ENCODE measurements around the gene KCNH4. TPM values are rescaled to one million over a fixed set of nuclear protein-coding genes. Genes with fewer than 3 reads are reported as not detected.
A peak's percentile ranks its signal among the peaks of the same experiment; 100 is the strongest.

KCNH4 gene
- total RNA-seq, 1 donor from 2014 or later: not detected

DNA sequence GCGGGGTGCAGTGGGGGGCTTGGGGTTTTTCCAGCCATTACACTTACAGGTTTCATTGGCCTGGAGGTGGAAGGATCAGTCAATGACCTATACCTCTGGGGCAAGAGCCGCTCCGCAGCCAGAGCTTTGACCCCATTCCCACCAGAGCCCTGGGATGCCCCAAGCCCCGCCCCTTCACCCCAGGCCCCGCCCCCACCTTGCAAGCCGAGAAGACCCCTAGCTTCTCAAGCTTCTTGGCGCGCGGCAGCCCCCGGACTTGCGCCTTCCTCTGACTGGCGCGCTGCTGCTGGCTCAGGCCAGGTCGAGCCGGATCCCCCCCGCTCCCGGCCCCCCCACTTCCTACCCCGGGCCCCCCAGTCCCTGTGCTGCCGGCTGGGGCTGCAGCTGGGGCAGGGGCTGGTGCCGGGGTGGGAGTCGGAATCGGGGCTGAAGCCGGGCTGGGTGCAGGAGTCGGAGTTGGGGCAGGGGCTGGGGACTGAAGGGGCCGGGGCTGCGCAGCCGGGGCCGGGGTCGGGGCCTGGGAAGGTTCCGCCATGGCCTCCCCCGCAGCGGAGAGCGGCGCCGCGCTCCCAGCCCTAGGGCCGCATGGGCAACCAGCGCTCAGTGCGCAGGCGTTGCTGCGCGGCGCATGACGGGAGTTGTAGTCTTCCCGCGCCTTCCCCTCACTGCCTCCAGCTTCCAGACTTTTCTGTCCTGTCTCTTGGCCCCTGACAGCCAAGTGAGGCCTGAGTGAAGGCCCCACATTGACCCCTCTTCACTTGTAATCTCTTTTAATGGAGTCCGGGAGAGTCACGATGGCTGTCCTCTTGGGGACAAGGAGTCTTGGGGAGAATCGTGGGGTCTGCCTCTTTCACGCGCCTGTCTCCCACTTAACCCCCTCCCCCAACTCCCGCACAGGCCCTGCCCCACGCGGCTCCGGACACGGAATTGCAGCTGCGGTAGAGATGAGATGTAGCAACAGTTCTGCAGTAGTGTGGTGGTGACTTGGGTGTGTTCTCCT is 59.9 kb downstream of the KCNH4 start, which contains the start of gene KAT2A:
Gene KAT2A, minus strand, starts transcription at position 598 of the 1,000 bp plus-strand sequence. Its CDS starts 63 bp downstream, at position 535.
- no peaks in the 10 kb centered on the region for H3K27me3 ChIP-seq (ENCODE audit: control insufficient read depth, insufficient read depth, low read length)
- peaks cover 2% of the 10 kb centered on the region for H3K36me3 ChIP-seq (ENCODE audit: control insufficient read depth, insufficient read depth, low read length)
- DNase-seq (ENCODE audit: low read depth): no peak
- peak within 1 kb of the TSS; percentile 68 for H3K4me3 ChIP-seq (ENCODE audit: low read depth, low read length)
- no peak for TF ChIP-seq CTCF (IDR thresholded peaks at IDR 0.05; ENCODE audit: insufficient read depth, low read length, poor library complexity, severe bottlenecking)

GRCh38 chr17:42120161-42120769 is 60.7 kb downstream of the KCNH4 start:
- no peak for DNase-seq (ENCODE audit: low read depth)
- Histone ChIP-seq H3K36me3 (ENCODE audit: control insufficient read depth, insufficient read depth, low read length) (no peaks in the 10 kb centered on the region), H3K4me3 (ENCODE audit: low read depth, low read length) (peak overlapping the region; percentile 68), H3K27me3 (ENCODE audit: control insufficient read depth, insufficient read depth, low read length) (no peaks in the 10 kb centered on the region)
- TF ChIP-seq CTCF (IDR thresholded peaks at IDR 0.05; ENCODE audit: insufficient read depth, low read length, poor library complexity, severe bottlenecking): no peak

DNA sequence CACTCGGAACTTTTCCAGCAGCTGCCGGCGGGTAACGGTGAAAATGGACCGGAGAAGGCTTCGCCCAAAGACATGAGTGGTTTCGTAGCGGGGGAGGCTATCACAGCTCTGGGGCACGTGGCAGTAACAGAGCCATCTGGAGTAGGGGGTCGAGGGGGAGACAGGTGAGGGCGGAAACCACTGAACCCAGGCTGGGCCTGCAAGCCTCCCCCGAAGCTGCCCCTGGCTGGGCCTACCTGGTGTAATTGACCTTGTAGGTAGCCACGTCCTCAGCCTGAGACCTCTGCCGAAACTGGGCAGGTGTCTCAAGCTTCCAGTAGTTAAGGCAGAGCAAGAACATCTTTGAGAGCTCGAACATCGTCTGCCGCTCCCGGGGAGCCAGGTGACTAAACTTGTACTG is 61.6 kb downstream of the KCNH4 start:
- H3K4me3 ChIP-seq (ENCODE audit: low read depth, low read length): no peak overlapping the region
- H3K36me3 ChIP-seq (ENCODE audit: control insufficient read depth, insufficient read depth, low read length): no peaks in the 10 kb centered on the region
- no peak for DNase-seq (ENCODE audit: low read depth)
- H3K27me3 ChIP-seq (ENCODE audit: control insufficient read depth, insufficient read depth, low read length): no peaks in the 10 kb centered on the region
- no peak for TF ChIP-seq CTCF (IDR thresholded peaks at IDR 0.05; ENCODE audit: insufficient read depth, low read length, poor library complexity, severe bottlenecking)

DNA sequence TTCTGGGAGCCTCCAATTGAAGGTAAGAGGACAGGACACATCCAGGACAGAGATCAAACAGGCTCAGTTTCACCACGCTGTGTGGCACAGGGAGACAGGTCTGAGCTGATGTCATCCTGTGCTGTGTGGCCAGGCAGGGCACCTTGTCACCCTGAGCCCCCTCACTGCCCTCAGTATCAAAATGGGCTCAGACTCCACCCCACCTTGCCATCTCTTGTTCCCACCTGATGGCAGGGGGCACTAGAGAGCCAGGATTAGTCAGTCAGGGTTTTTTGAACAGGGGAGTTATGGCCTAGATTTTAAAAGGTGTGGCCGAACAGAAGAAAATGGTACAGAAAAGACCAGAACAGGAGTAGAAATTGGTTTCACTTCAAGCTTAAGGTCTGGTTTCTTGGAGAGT is 62.4 kb downstream of the KCNH4 start:
- H3K36me3 ChIP-seq (ENCODE audit: control insufficient read depth, insufficient read depth, low read length): no peaks in the 10 kb centered on the region
- DNase-seq (ENCODE audit: low read depth): no peak

DNA sequence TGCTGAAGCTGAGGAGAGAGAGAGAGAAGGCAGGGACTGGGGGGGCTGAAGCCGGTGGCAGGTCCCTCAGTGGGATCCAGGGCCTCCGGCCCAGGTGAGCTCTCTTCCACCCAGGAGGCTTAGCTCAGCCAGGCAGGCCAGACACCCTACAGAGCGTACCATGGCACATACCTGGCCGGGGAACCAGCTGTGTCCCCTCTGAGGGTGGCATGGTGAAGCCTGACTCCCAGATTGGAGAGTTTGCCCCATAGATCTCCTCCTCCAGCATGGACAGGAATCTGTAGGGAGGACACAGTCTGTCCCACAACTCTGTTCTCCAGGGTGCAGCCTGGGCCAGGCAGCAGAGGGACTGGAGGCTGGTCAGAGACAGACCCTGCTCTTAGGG is 62.8 kb downstream of the KCNH4 start:
- no peak for DNase-seq (ENCODE audit: low read depth)
- Histone ChIP-seq H3K27me3 (ENCODE audit: control insufficient read depth, insufficient read depth, low read length) (no peaks in the 10 kb centered on the region), H3K36me3 (ENCODE audit: control insufficient read depth, insufficient read depth, low read length) (no peaks in the 10 kb centered on the region), H3K4me3 (ENCODE audit: low read depth, low read length) (no peak overlapping the region)
- no peak for TF ChIP-seq CTCF (IDR thresholded peaks at IDR 0.05; ENCODE audit: insufficient read depth, low read length, poor library complexity, severe bottlenecking)

More for the DNA sequence above, 62.4 kb downstream of the KCNH4 start:
- no peaks in the 10 kb centered on the region for H3K27me3 ChIP-seq (ENCODE audit: control insufficient read depth, insufficient read depth, low read length)
- TF ChIP-seq CTCF (IDR thresholded peaks at IDR 0.05; ENCODE audit: insufficient read depth, low read length, poor library complexity, severe bottlenecking): peak; percentile 70
- H3K4me3 ChIP-seq (ENCODE audit: low read depth, low read length): no peak overlapping the region

All from kidney epithelial cell (primary cell).